Measurements from ENCODE around the gene NTHL1.

NTHL1 gene

GRCh38 chr16:2081201-2082084 is 33.8 kb upstream of the NTHL1 start:
- Histone ChIP-seq H3K4me3 (ENCODE audit: low read length) (no peak overlapping the region), H3K9ac (ENCODE audit: low read length) (no peak overlapping the region), H3K27ac (ENCODE audit: low read depth, low read length) (no peak overlapping the region), H3K4me1 (ENCODE audit: control insufficient read depth, insufficient read depth, low read length) (peaks cover 4% of the 10 kb centered on the region), H3K27me3 (ENCODE audit: control insufficient read depth, insufficient read depth, low read length) (no peaks in the 10 kb centered on the region), H3K36me3 (ENCODE audit: control insufficient read depth, insufficient read depth, low read length) (peaks cover 28% of the 10 kb centered on the region)

DNA sequence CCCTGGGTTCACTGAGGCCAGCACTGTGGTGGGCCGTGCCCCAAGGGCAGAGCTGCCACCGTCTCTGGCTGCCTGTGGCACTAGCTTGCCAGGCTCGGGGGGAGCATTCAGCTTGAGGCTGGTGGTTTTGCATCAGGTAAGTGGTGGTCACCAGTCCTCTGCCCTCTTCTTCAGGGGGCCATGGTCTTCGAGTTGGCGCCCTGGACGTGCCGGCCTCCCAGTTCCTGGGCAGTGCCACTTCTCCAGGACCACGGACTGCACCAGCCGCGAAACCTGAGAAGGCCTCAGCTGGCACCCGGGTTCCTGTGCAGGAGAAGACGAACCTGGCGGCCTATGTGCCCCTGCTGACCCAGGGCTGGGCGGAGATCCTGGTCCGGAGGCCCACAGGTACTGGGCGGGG is 32.4 kb upstream of the NTHL1 start:
- Histone ChIP-seq H3K36me3 (ENCODE audit: control insufficient read depth, insufficient read depth, low read length) (peaks cover 23% of the 10 kb centered on the region), H3K4me3 (ENCODE audit: low read length) (no peak overlapping the region), H3K27ac (ENCODE audit: low read depth, low read length) (no peak overlapping the region), H3K9ac (ENCODE audit: low read length) (no peak overlapping the region), H3K27me3 (ENCODE audit: control insufficient read depth, insufficient read depth, low read length) (no peaks in the 10 kb centered on the region), H3K4me1 (ENCODE audit: control insufficient read depth, insufficient read depth, low read length) (peaks cover 4% of the 10 kb centered on the region)

DNA sequence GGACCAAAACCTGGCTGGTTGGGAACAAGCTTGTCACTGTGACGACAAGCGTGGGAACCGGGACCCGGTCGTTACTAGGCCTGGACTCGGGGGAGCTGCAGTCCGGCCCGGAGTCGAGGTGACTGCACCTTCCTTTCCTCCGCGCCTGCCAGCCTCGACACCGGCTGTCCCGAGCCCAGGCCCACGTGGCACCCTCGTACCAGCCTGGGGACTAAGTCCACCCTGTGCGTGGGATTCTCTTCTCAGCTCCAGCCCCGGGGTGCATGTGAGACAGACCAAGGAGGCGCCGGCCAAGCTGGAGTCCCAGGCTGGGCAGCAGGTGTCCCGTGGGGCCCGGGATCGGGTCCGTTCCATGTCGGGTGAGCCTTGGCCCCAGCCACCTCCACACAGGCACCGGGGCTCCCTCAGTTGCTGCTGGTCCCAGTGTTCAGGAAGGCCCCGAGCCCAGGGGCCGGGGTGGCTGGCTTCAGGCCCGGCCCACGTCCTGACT is 31.7 kb upstream of the NTHL1 start:
- H3K27ac ChIP-seq (ENCODE audit: low read depth, low read length), result no peak overlapping the region
- peaks cover 4% of the 10 kb centered on the region for H3K4me1 ChIP-seq (ENCODE audit: control insufficient read depth, insufficient read depth, low read length)
- no peak overlapping the region for H3K9ac ChIP-seq (ENCODE audit: low read length)
- H3K4me3 ChIP-seq (ENCODE audit: low read length), result no peak overlapping the region
- no peaks in the 10 kb centered on the region for H3K27me3 ChIP-seq (ENCODE audit: control insufficient read depth, insufficient read depth, low read length)
- H3K36me3 ChIP-seq (ENCODE audit: control insufficient read depth, insufficient read depth, low read length), result peaks cover 27% of the 10 kb centered on the region

- no peak overlapping the region for H3K9ac ChIP-seq (ENCODE audit: low read length)
- H3K27me3 ChIP-seq (ENCODE audit: control insufficient read depth, insufficient read depth, low read length), result no peaks in the 10 kb centered on the region
- H3K27ac ChIP-seq (ENCODE audit: low read depth, low read length), result no peak overlapping the region
- H3K4me3 ChIP-seq (ENCODE audit: low read length), result no peak overlapping the region
- peaks cover 31% of the 10 kb centered on the region for H3K36me3 ChIP-seq (ENCODE audit: control insufficient read depth, insufficient read depth, low read length)
- H3K4me1 ChIP-seq (ENCODE audit: control insufficient read depth, insufficient read depth, low read length), result peaks cover 4% of the 10 kb centered on the region
Observed at GRCh38 chr16:2078691-2079090, 31.1 kb upstream of the NTHL1 start.

DNA sequence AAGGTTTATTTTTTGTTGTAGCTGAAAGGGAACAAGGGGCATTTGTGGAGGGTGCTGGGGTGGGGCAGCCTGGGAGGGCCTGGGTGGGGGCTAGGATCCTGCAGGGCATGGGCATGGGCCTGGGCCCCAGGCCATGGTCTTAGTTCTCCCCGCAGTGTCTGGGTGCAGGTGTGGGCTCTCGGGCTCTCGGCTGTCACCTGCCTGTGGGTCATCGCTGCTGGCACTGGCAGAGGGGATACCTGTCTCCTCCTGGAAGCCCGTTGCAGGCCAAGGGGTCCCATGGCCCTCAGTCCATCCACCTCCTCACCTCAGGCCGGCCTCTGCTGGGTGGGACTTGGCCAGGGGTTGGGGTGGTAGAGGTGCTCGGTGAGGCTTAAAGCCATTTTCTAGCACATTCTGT is 30.5 kb upstream of the NTHL1 start:
- H3K27ac ChIP-seq (ENCODE audit: low read depth, low read length), result no peak overlapping the region
- no peak overlapping the region for H3K4me3 ChIP-seq (ENCODE audit: low read length)
- no peak overlapping the region for H3K9ac ChIP-seq (ENCODE audit: low read length)
- H3K4me1 ChIP-seq (ENCODE audit: control insufficient read depth, insufficient read depth, low read length), result peaks cover 4% of the 10 kb centered on the region
- no peaks in the 10 kb centered on the region for H3K27me3 ChIP-seq (ENCODE audit: control insufficient read depth, insufficient read depth, low read length)
- peaks cover 31% of the 10 kb centered on the region for H3K36me3 ChIP-seq (ENCODE audit: control insufficient read depth, insufficient read depth, low read length)

- Histone ChIP-seq H3K4me3 (ENCODE audit: low read length) (no peak overlapping the region), H3K27ac (ENCODE audit: low read depth, low read length) (no peak overlapping the region), H3K27me3 (ENCODE audit: control insufficient read depth, insufficient read depth, low read length) (no peaks in the 10 kb centered on the region), H3K9ac (ENCODE audit: low read length) (no peak overlapping the region), H3K4me1 (ENCODE audit: control insufficient read depth, insufficient read depth, low read length) (peaks cover under 1% of the 10 kb centered on the region), H3K36me3 (ENCODE audit: control insufficient read depth, insufficient read depth, low read length) (peaks cover 31% of the 10 kb centered on the region)
Observed at GRCh38 chr16:2077696-2078095, 30.1 kb upstream of the NTHL1 start.

GRCh38 chr16:2077016-2077415 is 29.4 kb upstream of the NTHL1 start:
- Histone ChIP-seq H3K27ac (ENCODE audit: low read depth, low read length) (no peak overlapping the region), H3K4me1 (ENCODE audit: control insufficient read depth, insufficient read depth, low read length) (no peaks in the 10 kb centered on the region), H3K9ac (ENCODE audit: low read length) (no peak overlapping the region), H3K36me3 (ENCODE audit: control insufficient read depth, insufficient read depth, low read length) (peaks cover 26% of the 10 kb centered on the region), H3K4me3 (ENCODE audit: low read length) (no peak overlapping the region), H3K27me3 (ENCODE audit: control insufficient read depth, insufficient read depth, low read length) (no peaks in the 10 kb centered on the region)

- no peak overlapping the region for H3K9ac ChIP-seq (ENCODE audit: low read length)
- H3K4me3 ChIP-seq (ENCODE audit: low read length), result no peak overlapping the region
- peaks cover 31% of the 10 kb centered on the region for H3K36me3 ChIP-seq (ENCODE audit: control insufficient read depth, insufficient read depth, low read length)
- no peaks in the 10 kb centered on the region for H3K27me3 ChIP-seq (ENCODE audit: control insufficient read depth, insufficient read depth, low read length)
- H3K27ac ChIP-seq (ENCODE audit: low read depth, low read length), result no peak overlapping the region
- no peaks in the 10 kb centered on the region for H3K4me1 ChIP-seq (ENCODE audit: control insufficient read depth, insufficient read depth, low read length)
Observed at GRCh38 chr16:2076072-2076865, 28.6 kb upstream of the NTHL1 start.

DNA sequence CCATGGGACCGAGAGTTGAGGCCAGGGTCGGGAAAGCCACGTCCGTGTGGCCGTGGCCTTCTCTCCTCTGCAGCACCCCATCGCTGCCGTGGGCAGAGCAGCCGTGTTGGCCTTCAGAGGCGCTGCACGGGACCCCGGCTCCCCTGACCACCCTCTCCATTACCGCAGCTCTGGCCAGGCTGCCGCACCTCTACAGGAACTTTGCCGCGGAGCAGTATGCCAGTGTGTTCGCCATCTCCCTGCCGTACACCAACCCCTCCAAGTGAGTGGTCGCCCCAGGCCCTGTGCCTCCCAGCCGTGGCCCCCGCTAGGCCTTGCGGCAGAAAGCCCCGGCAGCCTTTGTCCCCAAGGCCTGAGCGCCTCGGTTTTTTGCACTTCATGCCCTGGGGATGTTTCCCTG is 28.0 kb upstream of the NTHL1 start:
- Histone ChIP-seq H3K36me3 (ENCODE audit: control insufficient read depth, insufficient read depth, low read length) (peaks cover 36% of the 10 kb centered on the region), H3K4me1 (ENCODE audit: control insufficient read depth, insufficient read depth, low read length) (no peaks in the 10 kb centered on the region)

GRCh38 chr16:2074071-2074470 is 26.4 kb upstream of the NTHL1 start:
- no peaks in the 10 kb centered on the region for H3K4me1 ChIP-seq (ENCODE audit: control insufficient read depth, insufficient read depth, low read length)
- no peak overlapping the region for H3K9ac ChIP-seq (ENCODE audit: low read length)
- peaks cover 31% of the 10 kb centered on the region for H3K36me3 ChIP-seq (ENCODE audit: control insufficient read depth, insufficient read depth, low read length)
- no peak overlapping the region for H3K4me3 ChIP-seq (ENCODE audit: low read length)
- no peaks in the 10 kb centered on the region for H3K27me3 ChIP-seq (ENCODE audit: control insufficient read depth, insufficient read depth, low read length)
- H3K27ac ChIP-seq (ENCODE audit: low read depth, low read length), result no peak overlapping the region

More for the DNA sequence above, 28.0 kb upstream of the NTHL1 start:
- Histone ChIP-seq H3K27me3 (ENCODE audit: control insufficient read depth, insufficient read depth, low read length) (no peaks in the 10 kb centered on the region), H3K4me3 (ENCODE audit: low read length) (no peak overlapping the region), H3K9ac (ENCODE audit: low read length) (no peak overlapping the region), H3K27ac (ENCODE audit: low read depth, low read length) (no peak overlapping the region)

DNA sequence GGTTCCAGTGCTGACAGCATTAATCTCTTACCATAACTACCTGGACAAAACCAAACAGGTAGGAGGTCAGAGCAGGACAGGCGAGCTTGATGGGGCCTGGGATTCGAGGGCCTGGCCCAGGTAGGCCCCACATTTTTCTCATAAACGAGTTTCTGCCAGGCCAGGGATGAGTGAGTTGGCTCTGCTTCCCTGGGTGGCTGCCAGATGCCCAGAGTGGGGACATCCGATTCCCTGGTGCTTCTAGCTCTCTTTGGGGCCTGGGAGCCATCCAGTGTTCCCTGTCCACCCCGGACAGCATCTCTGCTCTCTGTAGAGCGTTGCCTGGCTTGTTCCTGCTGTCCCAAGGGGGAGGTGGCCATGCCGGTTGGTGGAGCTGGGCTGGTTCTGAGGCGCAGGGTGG is 25.3 kb upstream of the NTHL1 start:
- H3K27ac ChIP-seq (ENCODE audit: low read depth, low read length), result peak overlapping the region; percentile 19
- H3K36me3 ChIP-seq (ENCODE audit: control insufficient read depth, insufficient read depth, low read length), result peaks cover 27% of the 10 kb centered on the region
- no peak overlapping the region for H3K9ac ChIP-seq (ENCODE audit: low read length)
- H3K4me1 ChIP-seq (ENCODE audit: control insufficient read depth, insufficient read depth, low read length), result no peaks in the 10 kb centered on the region
- no peak overlapping the region for H3K4me3 ChIP-seq (ENCODE audit: low read length)
- H3K27me3 ChIP-seq (ENCODE audit: control insufficient read depth, insufficient read depth, low read length), result no peaks in the 10 kb centered on the region

- H3K27ac ChIP-seq (ENCODE audit: low read depth, low read length), result no peak overlapping the region
- H3K36me3 ChIP-seq (ENCODE audit: control insufficient read depth, insufficient read depth, low read length), result peaks cover 23% of the 10 kb centered on the region
Observed at GRCh38 chr16:2071454-2072202, 24.0 kb upstream of the NTHL1 start.

More at GRCh38 chr16:2071454-2072202, 24.0 kb upstream of the NTHL1 start:
- Histone ChIP-seq H3K4me1 (ENCODE audit: control insufficient read depth, insufficient read depth, low read length) (no peaks in the 10 kb centered on the region), H3K4me3 (ENCODE audit: low read length) (no peak overlapping the region), H3K9ac (ENCODE audit: low read length) (no peak overlapping the region), H3K27me3 (ENCODE audit: control insufficient read depth, insufficient read depth, low read length) (no peaks in the 10 kb centered on the region)
